ENCODE data around the gene AXDND1. TPM values are rescaled to one million over a fixed set of nuclear protein-coding genes. Genes with fewer than 3 reads are reported as not detected.

The AXDND1 gene
- polyA plus RNA-seq, 3 donors = 10.5 to 12.7 (median 11.5) TPM

Other genes with a start within 250 kb of the AXDND1 start
- 10 to 100 TPM; 10.5 to 11.0 (median 10.8) TPM for gene ABL2, start 136.3 kb upstream of the AXDND1 start, polyA plus RNA-seq (ENCODE audit: insufficient read length in 3 of 3)
- 10 to 100 TPM; 33.6 to 39.0 (median 35.0) TPM for gene SOAT1, start 72.2 kb upstream of the AXDND1 start, polyA plus RNA-seq (ENCODE audit: insufficient read length in 3 of 3)
- gene NPHS2, start 210.0 kb downstream of the AXDND1 start, polyA plus RNA-seq (ENCODE audit: insufficient read length in 3 of 3) = 100 to 1,000 TPM; 505 to 527 (median 513) TPM
- 1 to 10 TPM; 4.4 to 5.4 (median 4.7) TPM for gene TDRD5, start 225.9 kb downstream of the AXDND1 start, polyA plus RNA-seq (ENCODE audit: insufficient read length in 3 of 3)